Measurements from ENCODE around the gene HMHB1. TPM values are rescaled to one million over a fixed set of nuclear protein-coding genes. Genes with fewer than 3 reads are reported as not detected.
"Not testable (repeated sequence)": the region's sequence is repeated elsewhere in the genome, so short reads cannot be mapped to it uniquely, and the experiment has no call there.

HMHB1 gene
- total RNA-seq, 4 donors from 2014 or later, result not detected

- no peaks in the 10 kb centered on the region for H3K4me1 ChIP-seq
- H3K4me3 ChIP-seq, result no peak overlapping the region
- DNase-seq (ENCODE audit: extremely low spot score), result no peak
- WGBS, result 59% methylated on average over 2 of the region's 2 CpGs
- H3K27me3 ChIP-seq, result no peaks in the 10 kb centered on the region
- H3K27ac ChIP-seq (replicated peaks in 1 of 4), result no peak overlapping the region
- no peaks in the 10 kb centered on the region for H3K36me3 ChIP-seq
- intact Hi-C loops (cut with DNase I), result no loop called here
- no peak for TF ChIP-seq POLR2A (IDR thresholded peaks at IDR 0.05; ENCODE audit: low read depth)
- TF ChIP-seq EP300 (IDR thresholded peaks at IDR 0.05), result no peak
- no peaks in the 10 kb centered on the region for H3K9me3 ChIP-seq
Observed at GRCh38 chr5:143806579-143806978, 5.4 kb upstream of the HMHB1 start.

- DNase-seq (ENCODE audit: extremely low spot score), result no peak
- Histone ChIP-seq H3K9me3 (no peaks in the 10 kb centered on the region), H3K36me3 (no peaks in the 10 kb centered on the region), H3K4me3 (no peak overlapping the region), H3K27ac (replicated peaks in 1 of 4) (no peak overlapping the region), H3K27me3 (no peaks in the 10 kb centered on the region), H3K4me1 (no peaks in the 10 kb centered on the region)
- intact Hi-C loops (cut with DNase I), result no loop called here
- WGBS, result 83% methylated on average over 1 of the region's 1 CpG
- no peak for TF ChIP-seq POLR2A (IDR thresholded peaks at IDR 0.05; ENCODE audit: low read depth)
- TF ChIP-seq POLR2AphosphoS5 (IDR thresholded peaks at IDR 0.05), result no peak
- no peak for TF ChIP-seq EP300 (IDR thresholded peaks at IDR 0.05)
- TF ChIP-seq CTCF (IDR thresholded peaks at IDR 0.05), result no peak
Observed at GRCh38 chr5:143807401-143807800, 4.6 kb upstream of the HMHB1 start.

- 95% methylated on average over 4 of the region's 4 CpGs for WGBS
- not testable (repeated sequence) for H3K4me3 ChIP-seq
Observed at GRCh38 chr5:143816370-143816769, 4.4 kb downstream of the HMHB1 start.

GRCh38 chr5:143819716-143820115, 7.8 kb downstream of the HMHB1 start:
- Histone ChIP-seq H3K4me1 (peaks cover 0 to 2% (median under 1%) of the 10 kb centered on the region in 4 donors), H3K4me3 (no peak overlapping the region), H3K36me3 (no peaks in the 10 kb centered on the region), H3K27me3 (no peaks in the 10 kb centered on the region), H3K27ac (replicated peaks in 1 of 4) (no peak overlapping the region), H3K9me3 (no peaks in the 10 kb centered on the region)
- no peak for DNase-seq (ENCODE audit: extremely low spot score)
- intact Hi-C loops (cut with DNase I), result loop anchor here (5.0 to 10.0 kb wide), 2 partner anchors 815 to 887 kb away; no protein-coding TSS in a partner anchor
- TF ChIP-seq POLR2A (IDR thresholded peaks at IDR 0.05; ENCODE audit: low read depth), result no peak
- TF ChIP-seq POLR2AphosphoS5 (IDR thresholded peaks at IDR 0.05), result no peak
- no peak for TF ChIP-seq CTCF (IDR thresholded peaks at IDR 0.05)

More at GRCh38 chr5:143816370-143816769, 4.4 kb downstream of the HMHB1 start:
- not testable (repeated sequence) for H3K36me3 ChIP-seq; H3K9me3 ChIP-seq; H3K27me3 ChIP-seq; H3K27ac ChIP-seq (replicated peaks in 1 of 4); DNase-seq (ENCODE audit: extremely low spot score); H3K4me1 ChIP-seq
- intact Hi-C loops (cut with DNase I), result loop anchor here (5.0 kb wide), 1 partner anchor 884 kb away; no protein-coding TSS in a partner anchor

- H3K36me3 ChIP-seq, result no peaks in the 10 kb centered on the region
- intact Hi-C loops (cut with DNase I), result loop anchor here (10.0 kb wide), 1 partner anchor 816 kb away; no protein-coding TSS in a partner anchor
- H3K27ac ChIP-seq (replicated peaks in 1 of 4), result no peak overlapping the region
- no peak overlapping the region for H3K4me3 ChIP-seq
- DNase-seq (ENCODE audit: extremely low spot score), result no peak
- H3K27me3 ChIP-seq, result no peaks in the 10 kb centered on the region
- peaks cover 5 to 8% (median 6%) of the 10 kb centered on the region in 4 donors for H3K4me1 ChIP-seq
- no peaks in the 10 kb centered on the region for H3K9me3 ChIP-seq
- 79% methylated on average over 2 of the region's 2 CpGs for WGBS
- TF ChIP-seq CTCF (IDR thresholded peaks at IDR 0.05) (no peak), POLR2AphosphoS5 (IDR thresholded peaks at IDR 0.05) (no peak), EP300 (IDR thresholded peaks at IDR 0.05) (no peak), POLR2A (IDR thresholded peaks at IDR 0.05; ENCODE audit: low read depth) (no peak)
Observed at GRCh38 chr5:143820451-143820850, 8.5 kb downstream of the HMHB1 start.
